HEK293T (cell line): ENCODE data around the gene AURKA.
"Not testable (repeated sequence)": the region's sequence is repeated elsewhere in the genome, so short reads cannot be mapped to it uniquely, and the experiment has no call there.

Experiments
- CTCF ChIA-PET: fragments of 350-600 bp; formaldehyde crosslinking; extraction: SDS; loops from one replicate; lab custom pipeline; 2021; ENCODE audit warnings: antibody characterized with exemption, inconsistent platforms; lab: Yijun Ruan, JAX
- POLR2A ChIA-PET: fragments of 350-600 bp; formaldehyde crosslinking; extraction: SDS; loops from one replicate; lab custom pipeline; 2020; ENCODE audit warnings: antibody characterized with exemption, inconsistent platforms; lab: Yijun Ruan, JAX
- DNase-seq: peaks from one replicate; pipeline ENCODE4 v3.0.0; 2012; ENCODE audit warnings: mixed read lengths; ENCODE audit errors: extremely low spot score
- ARNT ChIP-seq: fragments of 450-650 bp; IDR thresholded peaks from 2 replicates; pipeline ENCODE4 v1.6.1; 2017; ENCODE audit warnings: mild to moderate bottlenecking
- BHLHE40 ChIP-seq: fragments of 450-650 bp; IDR thresholded peaks from 2 replicates; pipeline ENCODE4 v1.6.1; 2016; ENCODE audit warnings: mild to moderate bottlenecking, moderate library complexity, borderline replicate concordance
- CTBP1 ChIP-seq: fragments of 450-650 bp; IDR thresholded peaks from 2 replicates; pipeline ENCODE4 v1.6.1; 2016; ENCODE audit warnings: borderline replicate concordance
- ELF4 ChIP-seq: fragments of 450-650 bp; IDR thresholded peaks from 2 replicates; pipeline ENCODE4 v1.6.1; 2017; ENCODE audit warnings: antibody characterized with exemption
- FOXA1 ChIP-seq: fragments of 450-650 bp; IDR thresholded peaks from 2 replicates; pipeline ENCODE4 v1.6.1; 2016; ENCODE audit warnings: mild to moderate bottlenecking
- FOXK2 ChIP-seq: fragments of 450-650 bp; IDR thresholded peaks from 2 replicates; pipeline ENCODE4 v1.6.1; 2016; ENCODE audit warnings: mild to moderate bottlenecking
- FOXM1 ChIP-seq: fragments of 450-650 bp; IDR thresholded peaks from 2 replicates; pipeline ENCODE4 v1.6.1; 2017; ENCODE audit warnings: mild to moderate bottlenecking, borderline replicate concordance
- HDGF ChIP-seq: fragments of 450-650 bp; IDR thresholded peaks from 2 replicates; pipeline ENCODE4 v1.6.1; 2017; ENCODE audit warnings: antibody characterized with exemption, borderline replicate concordance
- L3MBTL2 ChIP-seq: fragments of 450-650 bp; conservative IDR thresholded peaks from 2 replicates; pipeline ENCODE4 v1.6.1; 2016; ENCODE audit warnings: mild to moderate bottlenecking
- LEF1 ChIP-seq: fragments of 450-650 bp; IDR thresholded peaks from 2 replicates; pipeline ENCODE4 v1.6.1; 2017; ENCODE audit warnings: mild to moderate bottlenecking, borderline replicate concordance
- NFRKB ChIP-seq: fragments of 450-650 bp; IDR thresholded peaks from 2 replicates; pipeline ENCODE4 v1.6.1; 2016; ENCODE audit warnings: mild to moderate bottlenecking, moderate library complexity
- SP1 ChIP-seq: fragments of 450-650 bp; IDR thresholded peaks from 2 replicates; pipeline ENCODE4 v1.6.1; 2017
- SUZ12 ChIP-seq: fragments of 450-650 bp; IDR thresholded peaks from 2 replicates; pipeline ENCODE4 v1.6.1; 2016; ENCODE audit warnings: mild to moderate bottlenecking
- TARDBP ChIP-seq: fragments of 450-650 bp; IDR thresholded peaks from 2 replicates; pipeline ENCODE4 v1.6.1; 2016
- ZNF384 ChIP-seq: fragments of 450-650 bp; IDR thresholded peaks from 2 replicates; pipeline ENCODE4 v1.6.1; 2016
- TF ChIP-seq, protein P1 (sequence below): fragments of 450-650 bp; IDR thresholded peaks from 2 replicates; pipeline ENCODE4 v1.6.1; 2016

Gene AURKA

DNA sequence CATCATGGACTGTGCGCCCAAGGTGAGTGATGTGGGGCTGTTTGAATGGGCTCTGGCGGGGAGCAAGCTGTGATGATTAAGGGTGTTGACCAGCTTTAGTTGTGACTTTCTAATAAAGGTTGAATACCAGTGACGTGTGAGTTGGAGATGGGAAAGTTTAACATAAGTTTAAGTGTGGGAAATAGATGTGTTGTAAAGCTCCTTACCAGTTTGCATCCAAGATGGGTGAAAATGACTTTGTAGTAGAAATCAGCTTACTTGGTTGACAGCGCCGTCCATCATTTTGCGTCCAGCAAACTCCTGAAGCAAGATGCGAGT, 20.4 kb upstream of the AURKA start:
- POLR2A ChIA-PET, result no interaction called here
- DNase-seq, result no peak
- CTCF ChIA-PET, result no interaction called here
- TF ChIP-seq SP1 (no peak), CTBP1 (no peak), ARNT (no peak), HDGF (no peak), TARDBP (no peak)

DNA sequence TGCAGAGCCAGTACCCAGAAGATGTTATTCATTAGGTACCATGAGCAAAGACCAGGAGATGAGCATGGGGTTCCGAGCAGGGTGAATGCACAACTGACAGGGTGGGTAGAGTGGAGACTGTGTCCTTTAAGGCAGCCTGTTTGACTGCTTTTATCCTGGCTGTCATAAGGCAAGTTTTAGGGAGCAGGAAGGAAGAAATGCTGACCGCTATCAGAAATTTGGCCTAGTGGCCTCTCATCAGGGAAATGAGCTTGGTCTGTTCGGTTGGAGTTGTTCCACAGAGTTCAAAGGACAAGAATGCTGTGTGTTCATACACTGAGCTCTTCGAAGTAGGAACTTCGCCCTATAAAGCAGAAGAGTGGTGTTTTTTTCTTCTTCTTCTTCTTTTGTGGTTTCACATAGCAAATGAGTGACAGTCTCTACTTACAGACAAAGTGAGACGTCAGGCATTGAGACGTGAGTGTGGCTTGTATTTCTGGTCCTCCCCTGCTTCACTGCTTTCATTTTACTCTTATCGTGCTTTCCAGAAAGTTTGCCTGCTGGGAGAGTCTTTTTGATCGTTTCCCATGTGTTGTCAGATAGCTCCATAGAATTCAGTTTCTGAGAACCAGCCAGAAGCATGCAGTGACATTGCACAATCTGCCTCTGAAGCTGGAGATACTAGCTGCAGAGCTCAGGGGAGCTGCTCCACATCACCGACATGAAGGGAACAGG, 19.9 kb upstream of the AURKA start, which contains the start of gene CASS4:
CASS4 (plus strand) TSS at position 502 of the 714 bp plus-strand sequence; CDS start at position 701, 199 bp downstream.
- CTCF ChIA-PET, result interaction anchor here (0.6 kb wide), 1 partner anchor 128 kb away, joined by 3 read pairs; no protein-coding TSS in a partner anchor
- POLR2A ChIA-PET, result no interaction called here
- TF ChIP-seq ZNF384 (no peak), BHLHE40 (no peak), FOXA1 (no peak), HDGF (no peak), CTBP1 (no peak), L3MBTL2 (no peak), ELF4 (no peak)
- TF ChIP-seq, protein P1, sequence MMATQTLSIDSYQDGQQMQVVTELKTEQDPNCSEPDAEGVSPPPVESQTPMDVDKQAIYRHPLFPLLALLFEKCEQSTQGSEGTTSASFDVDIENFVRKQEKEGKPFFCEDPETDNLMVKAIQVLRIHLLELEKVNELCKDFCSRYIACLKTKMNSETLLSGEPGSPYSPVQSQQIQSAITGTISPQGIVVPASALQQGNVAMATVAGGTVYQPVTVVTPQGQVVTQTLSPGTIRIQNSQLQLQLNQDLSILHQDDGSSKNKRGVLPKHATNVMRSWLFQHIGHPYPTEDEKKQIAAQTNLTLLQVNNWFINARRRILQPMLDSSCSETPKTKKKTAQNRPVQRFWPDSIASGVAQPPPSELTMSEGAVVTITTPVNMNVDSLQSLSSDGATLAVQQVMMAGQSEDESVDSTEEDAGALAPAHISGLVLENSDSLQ, result no peak

DNA sequence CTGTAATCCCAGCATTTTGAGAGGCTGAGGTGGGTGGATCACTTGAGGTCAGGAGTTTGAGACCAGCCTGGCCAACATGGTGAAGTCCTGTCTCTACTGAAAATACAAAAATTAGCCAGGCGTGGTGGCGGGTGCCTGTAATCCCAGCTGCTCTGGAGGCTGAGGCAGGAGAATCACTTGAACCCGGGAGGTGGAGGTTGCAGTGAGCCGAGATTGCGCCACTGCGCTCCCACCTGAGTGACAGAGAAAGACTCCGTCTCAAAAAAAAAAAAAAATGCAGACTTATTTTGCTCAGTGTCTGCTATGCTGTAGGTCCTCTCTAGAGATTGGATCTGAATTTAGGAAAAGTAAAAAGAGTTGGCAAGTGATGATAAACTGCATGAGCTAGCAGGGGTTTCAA, 19.3 kb upstream of the AURKA start:
- CTCF ChIA-PET, result interaction anchor here (0.6 kb wide), 1 partner anchor 129 kb away, joined by 3 read pairs; no protein-coding TSS in a partner anchor
- POLR2A ChIA-PET, DNase-seq: not testable (repeated sequence)

More for the DNA sequence above, 19.9 kb upstream of the AURKA start, which contains the start of gene CASS4:
- DNase-seq, result no peak

DNA sequence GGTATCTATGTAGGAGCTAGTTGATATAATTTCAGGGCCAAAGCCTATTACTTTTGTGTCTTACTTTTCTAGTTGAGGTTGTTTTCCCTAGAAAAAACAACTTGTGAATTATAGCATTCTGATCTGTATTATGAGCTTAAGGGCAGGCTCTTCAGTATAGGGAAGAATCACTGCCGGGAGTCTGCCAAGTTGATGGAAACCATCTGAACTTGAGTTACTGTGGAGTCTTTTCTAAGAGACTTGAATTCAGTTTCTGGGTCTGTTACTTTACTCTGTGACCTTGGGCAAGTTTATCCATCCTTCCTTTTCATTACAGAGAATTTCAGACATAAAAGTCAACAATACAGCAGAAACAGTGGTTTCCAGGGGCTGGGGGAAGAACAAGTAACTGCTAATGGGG, 17.9 kb upstream of the AURKA start:
- no peak for DNase-seq
- POLR2A ChIA-PET, result no interaction called here
- TF ChIP-seq SP1, result no peak
- TF ChIP-seq LEF1, result no peak
- TF ChIP-seq BHLHE40, result no peak
- no peak for TF ChIP-seq TARDBP
- TF ChIP-seq FOXK2, result no peak
- no peak for TF ChIP-seq FOXM1
- TF ChIP-seq ZNF384, result no peak
- no peak for TF ChIP-seq ELF4
- no peak for TF ChIP-seq ARNT
- no peak for TF ChIP-seq FOXA1
- no peak for TF ChIP-seq HDGF
- TF ChIP-seq L3MBTL2, result no peak
- no peak for TF ChIP-seq CTBP1
- TF ChIP-seq SUZ12, result no peak
- no peak for TF ChIP-seq NFRKB
- TF ChIP-seq, protein P1, result no peak
- CTCF ChIA-PET, result no interaction called here

DNA sequence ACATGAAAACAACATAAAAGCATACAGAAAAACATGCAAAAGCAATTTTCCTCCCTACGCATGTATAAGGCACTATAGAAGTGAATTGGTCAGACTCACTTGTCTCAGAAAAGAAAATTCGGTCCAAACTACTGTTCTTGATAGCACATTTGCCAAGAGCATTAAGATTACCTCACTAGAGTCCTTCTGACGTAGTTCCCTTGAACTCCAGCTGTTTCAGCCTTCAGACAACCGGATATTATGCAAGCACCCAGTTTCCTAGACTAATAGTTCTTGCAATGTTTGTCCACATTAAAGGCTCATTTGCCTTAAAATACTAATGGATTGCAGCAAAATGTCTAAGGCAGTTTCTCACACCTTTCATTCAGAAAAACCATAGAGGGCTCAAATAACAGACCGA, 17.5 kb upstream of the AURKA start:
- ChIA-PET POLR2A (interaction anchor here (1.0 kb wide), 1 partner anchor 59 kb away, joined by 3 read pairs; the partner anchor contains the start of gene RTF2), CTCF (no interaction called here)
- no peak for DNase-seq
- TF ChIP-seq BHLHE40, result no peak
- TF ChIP-seq FOXA1, result no peak
- no peak for TF ChIP-seq FOXM1
- TF ChIP-seq LEF1, result no peak
- no peak for TF ChIP-seq ZNF384
- no peak for TF ChIP-seq L3MBTL2

DNA sequence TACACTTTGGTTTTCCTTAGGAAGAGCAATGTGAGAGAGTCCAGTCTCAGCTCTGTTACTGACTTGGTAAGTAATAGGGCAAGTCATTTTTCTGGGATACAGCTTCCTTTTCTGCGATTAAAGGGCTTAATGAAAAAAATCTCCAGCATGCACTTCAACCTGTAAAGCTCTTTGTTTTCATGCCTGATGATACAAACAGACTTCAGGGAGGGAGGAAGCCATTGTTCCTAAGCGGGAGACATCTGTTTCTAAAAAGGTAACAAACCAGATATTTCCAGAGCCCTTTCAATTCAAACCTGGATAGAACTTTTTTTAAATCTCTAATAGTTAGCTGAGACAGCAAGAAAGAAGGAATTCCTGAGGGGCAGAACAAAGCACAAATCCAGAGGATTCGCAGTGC, 14.9 kb upstream of the AURKA start:
- no peak for DNase-seq
- ChIA-PET CTCF (no interaction called here), POLR2A (no interaction called here)
- TF ChIP-seq SP1, result no peak
- no peak for TF ChIP-seq L3MBTL2
- TF ChIP-seq FOXM1, result no peak
- TF ChIP-seq HDGF, result no peak
- no peak for TF ChIP-seq LEF1
- no peak for TF ChIP-seq CTBP1
- TF ChIP-seq ARNT, result no peak
- TF ChIP-seq ELF4, result no peak
- TF ChIP-seq SUZ12, result no peak
- TF ChIP-seq NFRKB, result no peak
- no peak for TF ChIP-seq TARDBP
- no peak for TF ChIP-seq FOXA1
- TF ChIP-seq ZNF384, result no peak
- TF ChIP-seq, protein P1, result no peak

DNA sequence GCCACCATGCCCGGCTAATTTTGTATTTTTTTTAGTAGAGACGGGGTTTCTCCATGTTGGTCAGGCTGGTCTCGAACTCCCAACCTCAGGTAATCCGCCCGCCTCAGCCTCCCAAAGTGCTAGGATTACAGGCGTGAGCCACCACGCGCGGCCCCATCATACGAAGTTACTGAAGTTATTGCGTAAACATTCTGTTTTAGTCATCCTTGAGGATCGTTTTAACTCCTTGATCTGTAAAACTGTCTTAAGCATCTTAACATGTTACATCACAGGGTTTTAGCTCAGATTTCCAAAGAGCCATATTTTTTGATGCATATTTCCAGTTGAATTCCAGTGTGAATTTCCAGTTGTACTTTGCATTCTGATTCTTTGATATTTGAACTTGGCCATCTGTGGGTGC, 13.3 kb upstream of the AURKA start:
- CTCF ChIA-PET, POLR2A ChIA-PET, DNase-seq: not testable (repeated sequence)
